GM20000 (cell line): ENCODE measurements around the gene TSNAXIP1.

Experiments used
- DNase-seq: peaks from one replicate; pipeline ENCODE4 v3.0.0; 2012; ENCODE audit warnings: low spot score
- CTCF ChIP-seq: IDR thresholded peaks from 2 replicates; pipeline ENCODE4 v1.5.1; 2012; ENCODE audit warnings: mild to moderate bottlenecking, control low read depth; ENCODE audit errors: extremely low read depth, missing control alignments

The TSNAXIP1 gene

GRCh38 chr16:67873435-67874370 lies 67.0 kb downstream of the TSNAXIP1 start:
- peak; percentile 50 for DNase-seq
- TF ChIP-seq CTCF: no peak

- TF ChIP-seq CTCF: no peak
- DNase-seq: no peak
Observed at GRCh38 chr16:67874372-67874771, 67.7 kb downstream of the TSNAXIP1 start.

GRCh38 chr16:67877064-67877463 lies 70.4 kb downstream of the TSNAXIP1 start:
- no peak for TF ChIP-seq CTCF
- no peak for DNase-seq
